Measurements from ENCODE around the gene KLF3. TPM values are rescaled to one million over a fixed set of nuclear protein-coding genes. Genes with fewer than 3 reads are reported as not detected.

KLF3 gene
- total and polyA plus RNA-seq, 2 experiments from 2014 or later: 15.0 to 16.5 TPM

GRCh38 chr4:38743866-38744265, 79.9 kb downstream of the KLF3 start (continued):
- no peak for TF ChIP-seq ZNF462 (CRISPR knock-in tag; IDR thresholded peaks at IDR 0.05)
- TF ChIP-seq POLR2AphosphoS5 (IDR thresholded peaks at IDR 0.05; ENCODE audit: low read depth): no peak
- TF ChIP-seq CTCF (conservative IDR thresholded peaks at IDR 0.05; ENCODE audit: low read depth in 2 of 2): no peak

- 0 out of 2 replicates have a peak, but pooled peaks cover 3% of the 10 kb centered on the region for H3K4me1 ChIP-seq (ENCODE audit: insufficient read depth)
- no peaks in the 10 kb centered on the region; the same call in 1 of the 2 replicates for H3K36me3 ChIP-seq (ENCODE audit: insufficient read depth)
- H3K4me3 ChIP-seq: no peak overlapping the region
- H3K4me2 ChIP-seq: no peak overlapping the region
- Mint-ChIP-seq H3K36me3 (ENCODE audit: low read depth) (peaks cover 14% of the 10 kb centered on the region), H3K27me3 (ENCODE audit: insufficient read depth, low read depth, poor library complexity) (peaks cover 2% of the 10 kb centered on the region), H3K27ac (no peak overlapping the region), H3K9me3 (peaks cover 18% of the 10 kb centered on the region), H3K4me1 (no peaks in the 10 kb centered on the region; the same call in 2 of the 3 replicates), H3K4me3 (no peak overlapping the region)
- ATAC-seq (no peak), DNase-seq (ENCODE audit: low spot score) (no peak)
- no peaks in the 10 kb centered on the region for H3K79me2 ChIP-seq (replicated peaks; ENCODE audit: insufficient read depth)
- H3K9me2 ChIP-seq (ENCODE audit: insufficient read depth): no peaks in the 10 kb centered on the region; the same call in 1 of the 2 replicates
- H3K27me3 ChIP-seq (ENCODE audit: insufficient read depth): no peaks in the 10 kb centered on the region
- no peaks in the 10 kb centered on the region for H3F3A ChIP-seq (replicated peaks; ENCODE audit: low read depth)
- H4K20me1 ChIP-seq (replicated peaks; ENCODE audit: insufficient read depth): no peaks in the 10 kb centered on the region
- H3K27ac ChIP-seq (ENCODE audit: low read depth): no peak overlapping the region
- H2AFZ ChIP-seq: no peak overlapping the region
- no peak for TF ChIP-seq JUNB (IDR thresholded peaks at IDR 0.05; ENCODE audit: unreplicated experiment)
- no peak for TF ChIP-seq CREB1 (CRISPR knock-in tag; IDR thresholded peaks at IDR 0.05; ENCODE audit: low read depth)
- TF ChIP-seq POLR2AphosphoS5 (IDR thresholded peaks at IDR 0.05; ENCODE audit: low read depth): no peak
- TF ChIP-seq CTCF (conservative IDR thresholded peaks at IDR 0.05; ENCODE audit: low read depth in 2 of 2): no peak
- TF ChIP-seq STAT1 (IDR thresholded peaks at IDR 0.05; ENCODE audit: unreplicated experiment): no peak
- TF ChIP-seq, protein P1, sequence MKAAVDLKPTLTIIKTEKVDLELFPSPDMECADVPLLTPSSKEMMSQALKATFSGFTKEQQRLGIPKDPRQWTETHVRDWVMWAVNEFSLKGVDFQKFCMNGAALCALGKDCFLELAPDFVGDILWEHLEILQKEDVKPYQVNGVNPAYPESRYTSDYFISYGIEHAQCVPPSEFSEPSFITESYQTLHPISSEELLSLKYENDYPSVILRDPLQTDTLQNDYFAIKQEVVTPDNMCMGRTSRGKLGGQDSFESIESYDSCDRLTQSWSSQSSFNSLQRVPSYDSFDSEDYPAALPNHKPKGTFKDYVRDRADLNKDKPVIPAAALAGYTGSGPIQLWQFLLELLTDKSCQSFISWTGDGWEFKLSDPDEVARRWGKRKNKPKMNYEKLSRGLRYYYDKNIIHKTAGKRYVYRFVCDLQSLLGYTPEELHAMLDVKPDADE (IDR thresholded peaks at IDR 0.05): no peak
- TF ChIP-seq, protein P2, sequence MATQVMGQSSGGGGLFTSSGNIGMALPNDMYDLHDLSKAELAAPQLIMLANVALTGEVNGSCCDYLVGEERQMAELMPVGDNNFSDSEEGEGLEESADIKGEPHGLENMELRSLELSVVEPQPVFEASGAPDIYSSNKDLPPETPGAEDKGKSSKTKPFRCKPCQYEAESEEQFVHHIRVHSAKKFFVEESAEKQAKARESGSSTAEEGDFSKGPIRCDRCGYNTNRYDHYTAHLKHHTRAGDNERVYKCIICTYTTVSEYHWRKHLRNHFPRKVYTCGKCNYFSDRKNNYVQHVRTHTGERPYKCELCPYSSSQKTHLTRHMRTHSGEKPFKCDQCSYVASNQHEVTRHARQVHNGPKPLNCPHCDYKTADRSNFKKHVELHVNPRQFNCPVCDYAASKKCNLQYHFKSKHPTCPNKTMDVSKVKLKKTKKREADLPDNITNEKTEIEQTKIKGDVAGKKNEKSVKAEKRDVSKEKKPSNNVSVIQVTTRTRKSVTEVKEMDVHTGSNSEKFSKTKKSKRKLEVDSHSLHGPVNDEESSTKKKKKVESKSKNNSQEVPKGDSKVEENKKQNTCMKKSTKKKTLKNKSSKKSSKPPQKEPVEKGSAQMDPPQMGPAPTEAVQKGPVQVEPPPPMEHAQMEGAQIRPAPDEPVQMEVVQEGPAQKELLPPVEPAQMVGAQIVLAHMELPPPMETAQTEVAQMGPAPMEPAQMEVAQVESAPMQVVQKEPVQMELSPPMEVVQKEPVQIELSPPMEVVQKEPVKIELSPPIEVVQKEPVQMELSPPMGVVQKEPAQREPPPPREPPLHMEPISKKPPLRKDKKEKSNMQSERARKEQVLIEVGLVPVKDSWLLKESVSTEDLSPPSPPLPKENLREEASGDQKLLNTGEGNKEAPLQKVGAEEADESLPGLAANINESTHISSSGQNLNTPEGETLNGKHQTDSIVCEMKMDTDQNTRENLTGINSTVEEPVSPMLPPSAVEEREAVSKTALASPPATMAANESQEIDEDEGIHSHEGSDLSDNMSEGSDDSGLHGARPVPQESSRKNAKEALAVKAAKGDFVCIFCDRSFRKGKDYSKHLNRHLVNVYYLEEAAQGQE (IDR thresholded peaks at IDR 0.05; ENCODE audit: unreplicated experiment): no peak
- no peak for TF ChIP-seq EZH2 (IDR thresholded peaks at IDR 0.05; ENCODE audit: low read depth, unreplicated experiment)
- no peak for TF ChIP-seq ZNF114 (CRISPR knock-in tag; IDR thresholded peaks at IDR 0.05)
Observed at GRCh38 chr4:38745881-38746280, 81.9 kb downstream of the KLF3 start.
